ENCODE measurements around the gene TACC3. TPM values are rescaled to one million over a fixed set of nuclear protein-coding genes. Genes with fewer than 3 reads are reported as not detected.

TACC3 gene
- total RNA-seq, 1 donor, result 23.9 TPM

DNA sequence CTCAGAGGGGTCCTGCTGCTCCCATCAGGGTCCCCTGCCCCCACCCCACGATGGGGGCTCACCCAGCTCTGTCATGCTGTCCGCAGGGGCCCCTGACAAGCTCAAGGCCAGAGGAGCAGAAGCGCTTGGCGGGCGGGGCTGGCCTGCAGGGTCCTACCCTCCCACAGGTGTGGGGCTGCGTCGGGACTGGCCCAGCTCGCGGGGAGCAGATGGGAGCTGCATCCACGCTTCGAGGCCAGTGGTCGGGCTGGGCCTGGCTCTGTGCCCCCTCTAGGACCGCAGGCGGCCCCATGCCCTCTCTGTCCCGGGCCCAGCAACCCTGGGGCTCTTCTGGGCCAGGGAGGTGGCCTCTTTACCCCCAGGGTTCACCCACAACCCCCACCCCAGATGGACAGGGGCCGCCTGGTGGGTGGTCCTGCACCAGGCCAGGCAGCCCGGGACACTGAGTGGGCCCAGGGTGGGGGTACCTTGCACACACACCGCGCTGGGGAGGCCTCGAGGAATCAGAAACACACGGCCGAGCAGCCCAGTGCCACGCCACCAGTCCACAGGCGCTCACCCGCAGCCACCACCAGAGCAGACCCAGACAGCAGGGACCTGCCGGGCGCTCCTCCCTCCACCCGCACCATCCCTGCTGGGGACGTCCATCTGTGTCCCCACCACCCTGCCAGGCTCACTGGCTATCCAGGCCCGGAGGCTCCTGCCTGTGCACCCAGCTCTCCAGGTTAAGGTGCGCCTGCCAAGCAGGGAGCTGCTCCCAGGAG, 30.0 kb downstream of the TACC3 start:
- no peak for DNase-seq (ENCODE audit: low read depth)
- TF ChIP-seq, protein P1, sequence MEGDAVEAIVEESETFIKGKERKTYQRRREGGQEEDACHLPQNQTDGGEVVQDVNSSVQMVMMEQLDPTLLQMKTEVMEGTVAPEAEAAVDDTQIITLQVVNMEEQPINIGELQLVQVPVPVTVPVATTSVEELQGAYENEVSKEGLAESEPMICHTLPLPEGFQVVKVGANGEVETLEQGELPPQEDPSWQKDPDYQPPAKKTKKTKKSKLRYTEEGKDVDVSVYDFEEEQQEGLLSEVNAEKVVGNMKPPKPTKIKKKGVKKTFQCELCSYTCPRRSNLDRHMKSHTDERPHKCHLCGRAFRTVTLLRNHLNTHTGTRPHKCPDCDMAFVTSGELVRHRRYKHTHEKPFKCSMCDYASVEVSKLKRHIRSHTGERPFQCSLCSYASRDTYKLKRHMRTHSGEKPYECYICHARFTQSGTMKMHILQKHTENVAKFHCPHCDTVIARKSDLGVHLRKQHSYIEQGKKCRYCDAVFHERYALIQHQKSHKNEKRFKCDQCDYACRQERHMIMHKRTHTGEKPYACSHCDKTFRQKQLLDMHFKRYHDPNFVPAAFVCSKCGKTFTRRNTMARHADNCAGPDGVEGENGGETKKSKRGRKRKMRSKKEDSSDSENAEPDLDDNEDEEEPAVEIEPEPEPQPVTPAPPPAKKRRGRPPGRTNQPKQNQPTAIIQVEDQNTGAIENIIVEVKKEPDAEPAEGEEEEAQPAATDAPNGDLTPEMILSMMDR (IDR thresholded peaks at IDR 0.05; ENCODE audit: insufficient read depth, low read length), result no peak
- no peak overlapping the region for H3K4me3 ChIP-seq (ENCODE audit: low read depth, low read length)

DNA sequence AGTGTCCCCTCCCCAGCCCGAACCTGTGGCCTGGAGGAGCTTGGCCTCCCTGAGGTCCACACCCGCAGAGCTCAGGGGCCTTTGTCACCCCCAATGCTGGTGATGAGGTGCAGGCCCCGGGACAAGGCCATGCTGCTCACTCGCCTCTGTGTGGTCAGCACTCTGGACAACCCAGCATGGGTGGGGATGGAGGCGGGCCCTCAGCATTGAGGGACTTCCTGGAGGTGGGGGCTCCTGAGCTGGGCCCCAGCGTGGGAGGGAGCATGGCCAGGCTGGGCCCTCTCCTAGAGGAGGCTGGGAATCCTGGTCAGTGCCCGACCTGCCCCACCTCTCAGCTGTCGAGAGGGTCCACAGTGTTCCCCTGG, 30.6 kb downstream of the TACC3 start:
- no peak overlapping the region for H3K4me3 ChIP-seq (ENCODE audit: low read depth, low read length)
- TF ChIP-seq, protein P1 (IDR thresholded peaks at IDR 0.05; ENCODE audit: insufficient read depth, low read length), result no peak
- no peak for DNase-seq (ENCODE audit: low read depth)

DNA sequence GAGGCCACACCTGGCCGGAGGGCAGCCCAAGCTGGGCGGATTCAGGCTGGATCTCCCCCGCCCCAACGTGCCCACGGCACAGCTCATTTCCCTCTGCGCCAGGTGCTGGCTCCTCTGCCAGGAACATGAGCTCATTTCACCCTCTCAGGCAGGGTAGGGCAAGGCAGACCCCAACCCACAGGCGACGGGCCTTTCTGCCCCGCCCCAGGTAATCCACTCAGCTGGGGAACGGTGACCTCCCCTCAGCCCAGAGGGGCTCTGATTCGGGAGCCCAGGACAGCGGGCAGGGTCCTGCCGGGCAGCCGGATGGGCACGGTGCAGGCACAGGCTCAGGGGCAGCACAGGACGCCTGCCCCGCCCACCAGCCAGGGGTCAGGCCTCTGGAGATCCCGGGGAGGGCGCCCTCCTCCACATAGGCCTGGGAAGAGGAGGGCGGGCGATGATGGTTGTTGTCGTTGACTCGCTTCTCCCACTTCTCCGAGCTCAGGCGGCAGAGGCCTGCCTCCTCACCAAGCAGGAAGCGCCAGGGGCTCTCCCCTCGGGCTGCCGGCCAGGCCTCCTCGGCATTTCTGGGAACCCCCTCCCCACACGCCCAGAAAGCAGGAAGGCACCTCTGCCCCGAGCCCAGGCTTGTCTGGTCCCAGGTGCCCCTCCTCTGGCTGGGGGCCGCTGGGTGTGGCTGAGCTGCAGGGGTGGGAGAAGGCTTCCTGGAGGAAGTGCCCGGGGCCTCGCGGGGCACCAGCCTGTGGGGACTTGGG, 31.1 kb downstream of the TACC3 start:
- no peak overlapping the region for H3K4me3 ChIP-seq (ENCODE audit: low read depth, low read length)
- TF ChIP-seq, protein P1 (IDR thresholded peaks at IDR 0.05; ENCODE audit: insufficient read depth, low read length), result no peak

DNA sequence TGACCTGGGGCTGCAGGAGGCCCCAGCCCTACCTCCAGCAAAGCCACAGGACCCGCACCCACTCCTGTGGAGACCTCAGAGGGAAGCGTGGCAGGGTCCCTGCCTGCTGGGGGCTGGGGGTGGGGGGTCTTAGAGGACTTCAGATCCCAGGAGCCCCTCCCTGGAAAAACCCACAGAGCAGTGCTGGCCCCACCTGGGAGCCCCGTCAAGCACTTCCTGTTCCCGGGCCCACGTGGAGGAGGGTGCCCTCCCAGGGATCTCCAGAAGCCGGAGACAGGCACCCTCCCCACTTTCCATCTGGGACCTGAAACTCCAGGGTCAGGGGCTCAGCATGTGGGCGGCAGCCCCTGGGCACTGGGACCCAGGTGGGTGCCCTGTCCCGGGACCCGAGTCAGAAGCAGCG, 32.0 kb downstream of the TACC3 start:
- TF ChIP-seq, protein P1 (IDR thresholded peaks at IDR 0.05; ENCODE audit: insufficient read depth, low read length), result no peak
- H3K4me3 ChIP-seq (ENCODE audit: low read depth, low read length), result no peak overlapping the region
- no peak for DNase-seq (ENCODE audit: low read depth)

More for the DNA sequence above, 31.1 kb downstream of the TACC3 start:
- no peak for DNase-seq (ENCODE audit: low read depth)

DNA sequence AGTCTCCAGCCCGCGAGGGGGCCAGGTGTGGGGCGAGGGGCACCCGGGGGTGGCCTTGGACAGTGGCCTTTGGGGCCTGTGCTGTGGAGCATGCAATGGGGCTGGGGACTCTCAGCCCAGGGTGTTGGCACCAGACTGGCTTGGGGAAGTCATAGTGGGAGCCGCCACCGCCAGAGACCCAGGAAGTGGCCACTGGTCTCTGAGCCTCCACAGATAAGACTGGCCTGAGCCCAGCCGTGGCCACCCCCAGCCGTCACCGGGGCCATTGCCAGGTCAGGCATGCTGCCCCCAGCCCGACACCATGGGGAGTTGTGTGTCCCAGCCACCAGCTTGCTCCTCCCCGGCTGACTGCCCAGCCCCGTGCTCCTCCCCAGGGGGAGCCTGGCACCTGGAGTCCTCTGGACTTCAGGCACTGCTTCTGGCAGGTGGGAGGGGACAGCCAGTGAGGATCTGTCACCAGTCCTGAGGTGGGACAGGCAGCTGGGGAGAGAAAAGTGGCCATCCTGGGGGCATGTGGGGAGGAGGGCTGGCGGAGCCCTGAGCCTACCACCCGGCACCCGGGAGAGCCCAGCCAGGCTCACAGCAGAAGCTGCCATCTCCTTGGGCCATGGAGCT, 32.5 kb downstream of the TACC3 start:
- no peak overlapping the region for H3K4me3 ChIP-seq (ENCODE audit: low read depth, low read length)
- TF ChIP-seq, protein P1 (IDR thresholded peaks at IDR 0.05; ENCODE audit: insufficient read depth, low read length), result no peak
- DNase-seq (ENCODE audit: low read depth), result no peak

DNA sequence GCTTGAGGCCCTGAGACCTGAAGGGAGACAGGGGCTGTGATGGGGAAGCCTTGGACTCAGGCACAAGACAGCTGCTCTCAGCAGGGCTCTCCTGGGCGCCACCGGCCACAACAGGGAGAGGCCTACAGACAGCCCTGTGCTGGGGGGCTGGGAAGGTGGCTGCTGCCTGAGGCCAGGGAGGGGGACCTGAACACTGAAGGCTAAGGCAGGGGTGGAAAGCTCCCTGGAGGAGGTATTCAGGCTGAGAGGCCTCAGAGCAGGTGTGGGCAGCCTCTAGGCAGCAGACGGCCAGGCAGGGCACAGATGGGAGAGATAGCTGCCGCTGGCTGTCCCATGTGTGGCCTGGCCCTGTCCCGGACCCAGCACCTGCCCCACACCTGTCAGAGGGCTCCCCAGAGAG, 33.0 kb downstream of the TACC3 start:
- no peak for DNase-seq (ENCODE audit: low read depth)
- no peak overlapping the region for H3K4me3 ChIP-seq (ENCODE audit: low read depth, low read length)
- TF ChIP-seq, protein P1 (IDR thresholded peaks at IDR 0.05; ENCODE audit: insufficient read depth, low read length), result no peak

Measured in fibroblast of the aortic adventitia (primary cell).